Neutrophil (primary cell): ENCODE measurements around the gene NPHP3.

Experiments
- H3K27ac ChIP-seq: fragments of 200-600 bp; sonication (generic); 2 replicates; pipeline ENCODE4 v1.5.1; 2016; ENCODE audit warnings: mild to moderate bottlenecking, moderate library complexity
- H3K27me3 ChIP-seq: fragments of 200-600 bp; sonication (generic); 2 replicates; pipeline ENCODE4 v1.6.0; 2016; ENCODE audit warnings: mild to moderate bottlenecking
- H3K36me3 ChIP-seq: fragments of 200-600 bp; sonication (generic); 2 replicates; pipeline ENCODE4 v1.5.1; 2017
- H3K4me1 ChIP-seq, 2 experiments: fragments of 200-600 bp in 1 of 2; sonication (generic) in 1 of 2; 1 replicate in 1 of 2; 2 replicates in 1 of 2; pipeline versions ENCODE4 v1.5.1 to v1.6.1; 2013 to 2016; ENCODE audit warnings: low read depth in 1 of 2, low read length in 1 of 2, mild to moderate bottlenecking in 1 of 2, moderate library complexity in 1 of 2; ENCODE audit not compliant: control insufficient read depth in 1 of 2, insufficient read depth in 1 of 2
- H3K4me3 ChIP-seq, 2 experiments: fragments of 200-600 bp in 1 of 2; sonication (generic) in 1 of 2; 1 replicate in 1 of 2; 2 replicates in 1 of 2; pipeline ENCODE4 v1.5.1; 2013 to 2016; ENCODE audit warnings: low read depth in 1 of 2, low read length in 1 of 2, mild to moderate bottlenecking in 1 of 2, moderate library complexity in 1 of 2
- H3K9me3 ChIP-seq: fragments of 200-600 bp; sonication (generic); 2 replicates; pipeline ENCODE4 v1.5.1; 2016
- TF ChIP-seq, protein P1 (sequence below): fragments of 200-600 bp; sonication (generic); IDR thresholded peaks from 2 replicates; pipeline ENCODE4 v1.5.1; 2016; ENCODE audit warnings: antibody characterized with exemption

NPHP3 gene

DNA sequence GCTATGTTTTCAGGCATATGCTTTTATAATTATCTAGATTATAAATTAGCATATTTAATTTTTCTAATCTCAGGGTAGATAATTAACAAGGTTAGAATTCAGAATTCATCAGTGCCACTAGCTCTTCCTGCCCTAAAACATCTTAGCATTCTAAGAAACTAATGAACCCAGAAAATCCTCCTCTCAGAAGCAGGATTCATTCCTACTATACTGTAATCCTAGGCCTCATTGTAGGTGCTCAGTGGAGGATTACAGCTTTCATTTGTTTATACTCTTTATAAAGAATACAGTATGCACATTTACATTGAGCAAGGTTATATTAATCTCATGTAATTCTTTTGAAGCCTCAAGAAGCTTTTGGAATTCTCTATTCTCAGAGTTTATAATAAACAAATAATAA is 83.5 kb downstream of the NPHP3 start:
- no peaks in the 10 kb centered on the region for H3K27me3 ChIP-seq
- H3K9me3 ChIP-seq = no peaks in the 10 kb centered on the region
- no peak overlapping the region for H3K4me3 ChIP-seq
- peaks cover 21% of the 10 kb centered on the region in 2 experiments for H3K4me1 ChIP-seq
- TF ChIP-seq, protein P1, sequence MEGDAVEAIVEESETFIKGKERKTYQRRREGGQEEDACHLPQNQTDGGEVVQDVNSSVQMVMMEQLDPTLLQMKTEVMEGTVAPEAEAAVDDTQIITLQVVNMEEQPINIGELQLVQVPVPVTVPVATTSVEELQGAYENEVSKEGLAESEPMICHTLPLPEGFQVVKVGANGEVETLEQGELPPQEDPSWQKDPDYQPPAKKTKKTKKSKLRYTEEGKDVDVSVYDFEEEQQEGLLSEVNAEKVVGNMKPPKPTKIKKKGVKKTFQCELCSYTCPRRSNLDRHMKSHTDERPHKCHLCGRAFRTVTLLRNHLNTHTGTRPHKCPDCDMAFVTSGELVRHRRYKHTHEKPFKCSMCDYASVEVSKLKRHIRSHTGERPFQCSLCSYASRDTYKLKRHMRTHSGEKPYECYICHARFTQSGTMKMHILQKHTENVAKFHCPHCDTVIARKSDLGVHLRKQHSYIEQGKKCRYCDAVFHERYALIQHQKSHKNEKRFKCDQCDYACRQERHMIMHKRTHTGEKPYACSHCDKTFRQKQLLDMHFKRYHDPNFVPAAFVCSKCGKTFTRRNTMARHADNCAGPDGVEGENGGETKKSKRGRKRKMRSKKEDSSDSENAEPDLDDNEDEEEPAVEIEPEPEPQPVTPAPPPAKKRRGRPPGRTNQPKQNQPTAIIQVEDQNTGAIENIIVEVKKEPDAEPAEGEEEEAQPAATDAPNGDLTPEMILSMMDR = no peak
- H3K27ac ChIP-seq = no peak overlapping the region
- peaks cover 31% of the 10 kb centered on the region for H3K36me3 ChIP-seq

DNA sequence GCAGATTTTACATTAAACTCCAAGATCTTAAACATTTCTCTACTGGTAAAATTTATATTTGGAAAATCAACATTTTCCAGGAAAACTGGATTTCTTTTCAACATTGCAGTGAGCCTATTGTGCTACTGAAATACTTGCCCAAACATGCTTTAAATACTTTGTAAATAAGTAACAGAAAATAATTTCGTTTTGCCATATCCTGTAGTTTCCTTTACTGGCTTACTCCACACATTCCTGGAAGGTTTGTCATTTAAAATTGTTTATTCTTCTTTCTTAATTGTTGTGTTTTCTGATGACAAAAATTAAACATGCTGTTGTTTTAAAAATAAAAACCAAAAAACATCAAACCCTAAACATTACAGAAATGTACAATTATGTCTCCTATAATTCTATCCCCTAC is 84.6 kb downstream of the NPHP3 start:
- H3K4me3 ChIP-seq = no peak overlapping the region
- no peaks in the 10 kb centered on the region for H3K27me3 ChIP-seq
- TF ChIP-seq, protein P1 = no peak
- H3K36me3 ChIP-seq = peaks cover 31% of the 10 kb centered on the region
- H3K27ac ChIP-seq = no peak overlapping the region
- no peaks in the 10 kb centered on the region for H3K9me3 ChIP-seq
- H3K4me1 ChIP-seq = peaks cover 9 to 10% of the 10 kb centered on the region in 2 experiments

DNA sequence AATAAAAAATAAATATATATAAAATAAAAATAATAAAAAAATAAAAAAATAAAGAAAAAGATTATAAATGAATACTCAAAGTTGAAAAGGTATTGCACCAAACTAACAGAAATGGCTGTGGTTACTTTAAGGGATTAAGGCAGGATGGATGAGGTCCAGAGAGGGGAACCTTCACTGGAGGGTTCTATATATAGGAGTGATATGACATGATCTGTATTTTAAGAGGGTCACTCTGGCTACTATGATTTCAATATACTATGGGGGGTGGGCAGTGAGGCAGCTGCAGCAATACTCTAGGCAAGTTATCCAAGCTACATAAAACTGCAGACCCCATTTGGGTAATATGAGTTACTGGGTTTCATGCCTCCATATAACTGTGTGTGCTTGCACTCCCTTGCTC is 87.2 kb downstream of the NPHP3 start:
- H3K27me3 ChIP-seq = no peaks in the 10 kb centered on the region
- no peak overlapping the region for H3K4me3 ChIP-seq
- TF ChIP-seq, protein P1 = no peak
- H3K27ac ChIP-seq = no peak overlapping the region
- H3K4me1 ChIP-seq = no peaks in the 10 kb centered on the region
- H3K9me3 ChIP-seq = no peaks in the 10 kb centered on the region
- peaks cover 31% of the 10 kb centered on the region for H3K36me3 ChIP-seq
